HepG2 (cell line): Measurements from ENCODE around the gene PTRH2. TPM values are rescaled to one million over a fixed set of nuclear protein-coding genes. Genes with fewer than 3 reads are reported as not detected.
"Not testable (repeated sequence)": the region's sequence is repeated elsewhere in the genome, so short reads cannot be mapped to it uniquely, and the experiment has no call there.

Source experiments
- ATAC-seq: fragments of 200-7000 bp; cut with Tn5 transposase; 3 replicates; pipeline ENCODE4 v1.9.1; 2020; ENCODE audit warnings: mild to moderate bottlenecking, moderate library complexity
- BruUV-seq: library from RNA; stranded (reverse); fragments of 400-500 nt; replicated peaks from 2 replicates; lab custom pipeline; 2021; lab: Mats Ljungman, UMichigan
- CTCF ChIA-PET: fragments of 300-600 bp; formaldehyde crosslinking; extraction: SDS; loops from one replicate; lab custom pipeline; 2021; ENCODE audit warnings: low total read pairs, inconsistent platforms, low intra/inter-chr PET ratio; lab: Yijun Ruan, JAX
- POLR2A ChIA-PET: fragments of 350-600 bp; sonication (Branson Sonifier 250); formaldehyde crosslinking; loops from one replicate; lab custom pipeline; 2020; ENCODE audit warnings: antibody characterized with exemption, inconsistent platforms; lab: Yijun Ruan, JAX
- DNase-seq: peaks from one replicate; pipeline ENCODE4 v3.0.0-alpha.2; 2015; ENCODE audit warnings: low spot score
- FAIRE-seq: peaks from 3 replicates; lab custom pipeline; 2011; peaks lifted over from hg19 to GRCh38; lab: Jason Lieb, UNC
- H2AFZ ChIP-seq: one replicate; pipeline ENCODE4 v1.6.1; 2011; ENCODE audit warnings: low read length, inconsistent platforms
- H3K27ac ChIP-seq: fragments of 300-600 bp; 3 replicates; pipeline ENCODE4 v1.8.0; 2011; ENCODE audit warnings: mixed run types, mild to moderate bottlenecking, mixed read lengths, low read length, inconsistent platforms; ENCODE audit not compliant: insufficient read depth; ENCODE audit errors: extremely low read length
- H3K27me3 ChIP-seq, 2 experiments: fragments of 200-600 bp in 1 of 2; 2 replicates in 1 of 2; 3 replicates in 1 of 2; pipeline versions ENCODE4 v1.6.0 to v1.8.0; 2011; ENCODE audit warnings: low read length in 2 of 2, mild to moderate bottlenecking in 2 of 2, moderate library complexity in 2 of 2, inconsistent platforms in 1 of 2; ENCODE audit not compliant: insufficient read depth in 2 of 2, control insufficient read depth in 1 of 2
- H3K36me3 ChIP-seq, 2 experiments: fragments of 200-600 bp in 1 of 2; replicated peaks in 1 of 2; 2 replicates in 1 of 2; 3 replicates in 1 of 2; pipeline versions ENCODE4 v1.5.1 to v1.8.0; 2011; ENCODE audit warnings: low read length in 2 of 2, inconsistent platforms in 1 of 2; ENCODE audit not compliant: insufficient read depth in 2 of 2, control insufficient read depth in 1 of 2
- H3K4me1 ChIP-seq: 2 replicates; pipeline ENCODE4 v1.5.1; 2012; ENCODE audit warnings: low read length, inconsistent platforms; ENCODE audit not compliant: insufficient read depth
- H3K4me2 ChIP-seq: 2 replicates; pipeline ENCODE4 v1.6.0; 2011; ENCODE audit warnings: low read depth, low read length, inconsistent platforms
- H3K4me3 ChIP-seq, 3 experiments: fragments of 200-600 bp in 1 of 3; sonication (generic), shearing (Covaris generic) in 1 of 3; replicated peaks in 1 of 3; 2 replicates each; pipeline ENCODE4 v1.5.1; 2011 to 2016; ENCODE audit warnings: low read length in 3 of 3, inconsistent platforms in 2 of 3, low read depth in 2 of 3, mild to moderate bottlenecking in 2 of 3, control low read depth in 1 of 3, mixed read lengths in 1 of 3; ENCODE audit not compliant: insufficient read depth in 1 of 3
- H3K79me2 ChIP-seq: one replicate; pipeline ENCODE4 v1.6.1; 2011; ENCODE audit warnings: low read length, inconsistent platforms; ENCODE audit not compliant: insufficient read depth
- H3K9ac ChIP-seq: 2 replicates; pipeline ENCODE4 v1.6.0; 2011; ENCODE audit warnings: mild to moderate bottlenecking, low read depth, low read length, inconsistent platforms; ENCODE audit not compliant: insufficient read depth
- H3K9me3 ChIP-seq: 2 replicates; pipeline ENCODE4 v1.5.1; 2012; ENCODE audit warnings: mild to moderate bottlenecking, low read length
- H4K20me1 ChIP-seq: 2 replicates; pipeline ENCODE4 v1.6.0; 2011; ENCODE audit warnings: inconsistent platforms, mild to moderate bottlenecking, low read length, moderate library complexity; ENCODE audit not compliant: insufficient read depth
- NFKBIZ ChIP-seq: IDR thresholded peaks from 2 replicates; pipeline ENCODE4 v1.6.1; 2018; ENCODE audit warnings: missing genetic modification reagents, missing compliant biosample characterization
- RBM22 ChIP-seq: fragments of 200-400 bp; formaldehyde crosslinking; optimal IDR thresholded peaks from 2 replicates; pipeline ENCODE3; 2017; ENCODE audit warnings: mild to moderate bottlenecking, low read length, moderate library complexity
- WGBS: methylation state at CpG from one replicate; pipeline ENCODE4 v1.1.6; 2017; ENCODE audit warnings: low lambda C conversion rate; 5-methylcytosine and 5-hydroxymethylcytosine counted together
- in situ Hi-C: cut with HindIII; loops from 2 replicates; pipeline ENCODE4 v1.10.0; 2017; ENCODE audit warnings: low pct_unique_long_range_greater_than_20kb; ENCODE audit not compliant: extremely low pct_ligation_motif_present
- intact Hi-C: fragments of 100-400 bp; cut with micrococcal nuclease; formaldehyde crosslinking; loops from one replicate; pipeline ENCODE4 v1.10.0; 2022; ENCODE audit not compliant: unreplicated experiment
- polyA plus RNA-seq, 8 experiments: library from polyadenylated mRNA; depleted of rRNA in 3 of 8; stranded (reverse) in 7 of 8; unstranded in 1 of 8; fragments of >200 nt; fragmentation: Illumina TruSeq in 4 of 8; extraction: Trizol in 4 of 8; gene quantifications; 2 replicates each; pipeline versions ENCODE4 v1.2.1 to v1.2.3, GENCODE V29; 2011 to 2016; ENCODE audit warnings: low read depth in 4 of 8, missing spikeins in 1 of 8, mixed read lengths in 1 of 8; ENCODE audit not compliant: insufficient read depth in 1 of 8
- total RNA-seq, 5 experiments: library from RNA; depleted of rRNA; stranded (reverse); fragments of >200 nt; fragmentation: Illumina TruSeq; extraction: Trizol; gene quantifications; 2 replicates each; pipeline ENCODE4 v1.2.3, GENCODE V29; 2016; ENCODE audit warnings: low read depth in 1 of 5
- TF ChIP-seq, protein P1 (sequence below): sonication (generic); formaldehyde crosslinking; IDR thresholded peaks from 2 replicates; pipeline ENCODE4 v1.4.0; 2020; ENCODE audit warnings: missing genetic modification reagents

PTRH2 gene
- total and polyA plus RNA-seq, 2 of the 13 experiments (the other 11 are each of a cell fraction or from before 2014, with no cell fraction given) = 67.7 to 83.3 TPM

DNA sequence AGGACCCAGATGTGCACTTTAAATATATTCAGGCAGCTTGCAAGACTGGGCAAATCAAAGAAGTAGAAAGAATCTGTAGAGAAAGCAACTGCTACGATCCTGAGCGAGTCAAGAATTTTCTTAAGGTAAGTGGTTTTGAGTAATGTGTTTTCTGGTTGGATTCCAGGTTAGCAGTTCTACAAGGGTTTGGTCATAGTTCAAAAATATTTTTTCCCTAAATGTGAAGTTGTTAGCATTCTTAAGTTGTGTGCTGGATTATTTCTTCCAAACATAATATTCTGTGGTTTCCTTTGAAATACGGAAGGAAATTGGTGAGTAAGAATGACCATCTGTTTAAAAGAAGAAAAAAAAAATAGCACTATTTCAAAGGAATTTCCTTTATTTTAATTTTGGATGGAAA lies 38.4 kb downstream of the PTRH2 start (continued):
- TF ChIP-seq, protein P1, sequence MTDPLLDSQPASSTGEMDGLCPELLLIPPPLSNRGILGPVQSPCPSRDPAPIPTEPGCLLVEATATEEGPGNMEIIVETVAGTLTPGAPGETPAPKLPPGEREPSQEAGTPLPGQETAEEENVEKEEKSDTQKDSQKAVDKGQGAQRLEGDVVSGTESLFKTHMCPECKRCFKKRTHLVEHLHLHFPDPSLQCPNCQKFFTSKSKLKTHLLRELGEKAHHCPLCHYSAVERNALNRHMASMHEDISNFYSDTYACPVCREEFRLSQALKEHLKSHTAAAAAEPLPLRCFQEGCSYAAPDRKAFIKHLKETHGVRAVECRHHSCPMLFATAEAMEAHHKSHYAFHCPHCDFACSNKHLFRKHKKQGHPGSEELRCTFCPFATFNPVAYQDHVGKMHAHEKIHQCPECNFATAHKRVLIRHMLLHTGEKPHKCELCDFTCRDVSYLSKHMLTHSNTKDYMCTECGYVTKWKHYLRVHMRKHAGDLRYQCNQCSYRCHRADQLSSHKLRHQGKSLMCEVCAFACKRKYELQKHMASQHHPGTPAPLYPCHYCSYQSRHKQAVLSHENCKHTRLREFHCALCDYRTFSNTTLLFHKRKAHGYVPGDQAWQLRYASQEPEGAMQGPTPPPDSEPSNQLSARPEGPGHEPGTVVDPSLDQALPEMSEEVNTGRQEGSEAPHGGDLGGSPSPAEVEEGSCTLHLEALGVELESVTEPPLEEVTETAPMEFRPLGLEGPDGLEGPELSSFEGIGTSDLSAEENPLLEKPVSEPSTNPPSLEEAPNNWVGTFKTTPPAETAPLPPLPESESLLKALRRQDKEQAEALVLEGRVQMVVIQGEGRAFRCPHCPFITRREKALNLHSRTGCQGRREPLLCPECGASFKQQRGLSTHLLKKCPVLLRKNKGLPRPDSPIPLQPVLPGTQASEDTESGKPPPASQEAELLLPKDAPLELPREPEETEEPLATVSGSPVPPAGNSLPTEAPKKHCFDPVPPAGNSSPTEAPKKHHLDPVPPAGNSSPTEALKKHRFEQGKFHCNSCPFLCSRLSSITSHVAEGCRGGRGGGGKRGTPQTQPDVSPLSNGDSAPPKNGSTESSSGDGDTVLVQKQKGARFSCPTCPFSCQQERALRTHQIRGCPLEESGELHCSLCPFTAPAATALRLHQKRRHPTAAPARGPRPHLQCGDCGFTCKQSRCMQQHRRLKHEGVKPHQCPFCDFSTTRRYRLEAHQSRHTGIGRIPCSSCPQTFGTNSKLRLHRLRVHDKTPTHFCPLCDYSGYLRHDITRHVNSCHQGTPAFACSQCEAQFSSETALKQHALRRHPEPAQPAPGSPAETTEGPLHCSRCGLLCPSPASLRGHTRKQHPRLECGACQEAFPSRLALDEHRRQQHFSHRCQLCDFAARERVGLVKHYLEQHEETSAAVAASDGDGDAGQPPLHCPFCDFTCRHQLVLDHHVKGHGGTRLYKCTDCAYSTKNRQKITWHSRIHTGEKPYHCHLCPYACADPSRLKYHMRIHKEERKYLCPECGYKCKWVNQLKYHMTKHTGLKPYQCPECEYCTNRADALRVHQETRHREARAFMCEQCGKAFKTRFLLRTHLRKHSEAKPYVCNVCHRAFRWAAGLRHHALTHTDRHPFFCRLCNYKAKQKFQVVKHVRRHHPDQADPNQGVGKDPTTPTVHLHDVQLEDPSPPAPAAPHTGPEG (CRISPR knock-in tag) = no peak

DNA sequence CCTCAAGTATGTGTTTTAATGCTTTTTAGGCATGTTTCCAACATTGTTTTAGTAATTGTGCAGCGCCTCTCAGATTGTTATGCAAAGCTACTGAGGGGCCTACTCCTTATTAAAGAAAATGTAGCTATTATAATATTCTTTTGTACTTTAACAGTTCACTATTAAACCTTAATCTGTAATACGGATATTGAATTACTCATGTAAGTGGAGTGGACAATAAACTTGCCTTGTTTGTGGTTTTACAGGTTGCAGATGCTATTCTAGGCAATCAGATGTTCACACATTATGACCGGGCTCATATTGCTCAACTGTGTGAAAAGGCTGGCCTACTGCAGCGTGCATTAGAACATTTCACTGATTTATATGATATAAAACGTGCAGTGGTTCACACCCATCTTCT lies 41.0 kb downstream of the PTRH2 start:
- TF ChIP-seq RBM22 (peak; percentile 59), NFKBIZ (no peak)
- DNase-seq (no peak), ATAC-seq (no peak), FAIRE-seq (no peak)
- Histone ChIP-seq H3K36me3 (peaks cover 34 to 95% of the 10 kb centered on the region in 2 experiments), H4K20me1 (peaks cover 3% of the 10 kb centered on the region; the same call in 1 of the 2 replicates), H3K27me3 (no peaks in the 10 kb centered on the region), H3K4me1 (peaks cover 14% of the 10 kb centered on the region), H3K4me2 (no peak overlapping the region), H3K9ac (no peak overlapping the region), H3K27ac (no peak overlapping the region), H3K9me3 (no peaks in the 10 kb centered on the region), H3K4me3 (no peak overlapping the region), H3K79me2 (peaks cover under 1% of the 10 kb centered on the region), H2AFZ (no peak overlapping the region)
- in situ Hi-C loops = no loop called here
- 96% methylated on average over 5 of the region's 5 CpGs for WGBS
- BruUV-seq = no TSS peak
- intact Hi-C loops = no loop called here
- POLR2A ChIA-PET = no interaction called here
- CTCF ChIA-PET = no interaction called here

DNA sequence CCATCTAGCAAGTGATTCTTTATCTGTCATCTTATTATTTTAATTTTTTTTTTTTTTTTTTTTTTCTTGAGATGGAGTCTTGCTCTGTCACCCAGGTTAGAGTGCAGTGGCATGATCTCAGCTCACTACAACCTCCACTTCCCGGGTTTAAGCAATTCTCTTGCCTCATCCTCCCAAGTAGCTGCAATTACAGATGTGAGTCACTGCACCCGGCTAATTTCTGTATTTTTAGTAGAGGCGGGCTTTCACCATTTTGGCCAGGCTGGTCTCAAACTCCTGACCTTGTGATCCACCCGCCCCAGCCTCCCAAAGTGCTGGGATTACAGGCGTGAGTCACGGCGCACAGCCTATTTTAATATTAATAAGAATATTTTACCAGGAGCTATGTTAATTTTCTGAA lies 50.6 kb downstream of the PTRH2 start:
- H3K79me2 ChIP-seq, CTCF ChIA-PET, POLR2A ChIA-PET, BruUV-seq, H3K4me1 ChIP-seq, H3K9ac ChIP-seq, H3K27ac ChIP-seq, DNase-seq, H4K20me1 ChIP-seq, H3K4me2 ChIP-seq, H3K4me3 ChIP-seq, H2AFZ ChIP-seq, H3K9me3 ChIP-seq, ATAC-seq, in situ Hi-C loops, H3K27me3 ChIP-seq, FAIRE-seq, intact Hi-C loops: not testable (repeated sequence)
- peaks cover 39 to 91% of the 10 kb centered on the region in 2 experiments for H3K36me3 ChIP-seq
- 94% methylated on average over 7 of the region's 7 CpGs for WGBS
